Measurements from ENCODE around the gene BIRC2. TPM values are rescaled to one million over a fixed set of nuclear protein-coding genes. Genes with fewer than 3 reads are reported as not detected.

The BIRC2 gene
- polyA plus RNA-seq, 1 of the 3 experiments (the other 2 are of a cell fraction), result 20.1 TPM

DNA sequence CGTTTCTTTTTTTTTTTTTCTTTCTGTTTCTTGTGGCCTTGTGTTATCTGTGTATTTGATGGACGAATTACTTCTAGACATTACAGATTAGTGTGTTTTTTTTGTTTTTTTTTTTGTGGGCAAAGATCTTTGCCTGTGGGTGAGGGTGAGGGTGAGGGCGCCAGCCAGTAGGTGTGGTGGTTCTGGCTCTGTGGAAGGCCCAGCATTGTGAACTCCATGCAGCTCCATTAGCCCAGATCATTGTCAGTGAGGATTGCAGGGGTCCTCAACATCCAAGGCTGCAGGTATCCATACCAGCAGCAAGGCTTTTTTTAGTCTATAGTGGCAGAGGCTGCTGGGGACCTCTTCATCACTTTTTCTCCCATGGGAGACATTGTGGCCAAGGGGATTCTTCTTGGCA lies 13.7 kb downstream of the BIRC2 start:
- no peak for DNase-seq

DNA sequence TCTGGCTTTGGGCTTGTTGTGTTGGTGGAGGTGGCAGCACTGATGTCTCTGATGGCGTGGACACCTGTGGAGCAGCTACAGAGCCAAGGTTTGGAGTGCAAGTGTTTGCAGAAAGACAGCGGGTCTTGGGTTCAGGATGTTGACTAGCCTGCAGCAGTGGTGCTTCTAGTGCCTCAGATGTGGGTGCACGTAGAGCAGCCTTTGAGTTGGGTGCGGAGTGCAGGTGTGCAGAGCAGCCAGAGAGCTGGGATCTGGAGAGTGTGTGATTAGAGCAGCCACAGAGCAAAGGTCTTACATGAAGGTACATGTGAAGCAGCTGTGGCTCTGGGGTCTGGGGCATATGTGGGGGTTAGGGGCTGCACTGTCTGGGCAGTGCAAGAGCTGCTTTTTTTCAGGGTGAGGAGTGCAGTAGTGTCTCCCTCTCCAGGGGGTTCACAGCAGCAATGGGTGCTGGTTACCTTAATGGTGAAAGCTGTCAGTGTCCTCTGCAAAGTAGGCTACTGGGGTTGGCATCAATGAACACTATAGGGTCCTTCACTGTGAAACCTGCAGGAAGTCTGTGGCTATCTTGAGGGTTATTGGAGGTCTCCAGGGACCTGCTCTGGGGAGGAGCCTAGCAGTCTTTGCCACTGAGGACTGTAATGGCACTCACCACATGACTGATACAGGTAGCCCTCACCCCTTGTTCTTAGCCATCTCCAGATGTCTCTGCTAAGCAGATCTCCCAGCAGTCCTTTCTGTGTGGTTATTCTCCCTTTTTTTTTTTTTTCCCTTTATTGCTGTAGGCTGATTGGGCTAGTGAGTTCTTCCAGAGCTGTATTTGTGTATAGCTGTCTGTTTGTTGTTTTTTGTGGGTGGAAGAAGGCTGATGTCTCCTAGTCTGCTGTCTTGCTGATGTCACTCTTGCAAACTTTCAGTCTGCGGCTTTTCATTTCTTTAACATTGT lies 14.3 kb downstream of the BIRC2 start:
- WGBS (ENCODE audit: low lambda C conversion rate), result 98% methylated on average over 5 of the region's 5 CpGs
- H3K9me3 ChIP-seq, result peaks cover 6% of the 10 kb centered on the region; the same call in 1 of the 2 replicates
- H3K9ac ChIP-seq, result no peak overlapping the region
- H3K36me3 ChIP-seq (replicated peaks in 1 of 2; ENCODE audit: control insufficient read depth in 1 of 2, insufficient read depth in 2 of 2, low read length in 1 of 2), result peaks cover 65 to 90% of the 10 kb centered on the region in 2 experiments
- H3K4me1 ChIP-seq (ENCODE audit: control insufficient read depth in 1 of 2, insufficient read depth in 2 of 2, low read depth in 1 of 2, low read length in 1 of 2), result peaks cover 0 to 5% of the 10 kb centered on the region in 2 experiments; a peak in 2 of 4 replicates
- no peak overlapping the region for H3K4me3 ChIP-seq (ENCODE audit: low read depth in 2 of 2, low read length in 1 of 2)
- ChIA-PET CTCF (interaction anchor here (1.0 to 2.1 kb wide), 3 partner anchors 20 to 134 kb away, joined by 3 to 8 read pairs (median 4); no protein-coding TSS in a partner anchor), POLR2A (no interaction called here)
- H3K79me2 ChIP-seq (ENCODE audit: insufficient read depth), result peaks cover 87% of the 10 kb centered on the region
- H3K9me2 ChIP-seq, result no peaks in the 10 kb centered on the region
- peaks cover 16% of the 10 kb centered on the region for H3F3A ChIP-seq (replicated peaks; ENCODE audit: insufficient read depth)
- H3K4me2 ChIP-seq, result no peak overlapping the region
- H4K20me1 ChIP-seq (ENCODE audit: insufficient read depth), result peaks cover 14% of the 10 kb centered on the region
- TF ChIP-seq TEAD4 (IDR thresholded peaks at IDR 0.05; ENCODE audit: borderline replicate concordance, insufficient read depth), result no peak
- TF ChIP-seq MEF2A (IDR thresholded peaks at IDR 0.05; ENCODE audit: borderline replicate concordance, low read depth), result no peak
- TF ChIP-seq RCOR1 (IDR thresholded peaks at IDR 0.05; ENCODE audit: low read length), result no peak
- TF ChIP-seq YY1 (IDR thresholded peaks at IDR 0.05; ENCODE audit: low read depth), result no peak
- no peak for TF ChIP-seq RXRA (IDR thresholded peaks at IDR 0.05; ENCODE audit: borderline replicate concordance, low read depth)
- no peak for TF ChIP-seq NRF1 (IDR thresholded peaks at IDR 0.05; ENCODE audit: low read depth, low read length)
- no peak for TF ChIP-seq RFX5 (IDR thresholded peaks at IDR 0.05; ENCODE audit: low read length)
- TF ChIP-seq, protein P1, sequence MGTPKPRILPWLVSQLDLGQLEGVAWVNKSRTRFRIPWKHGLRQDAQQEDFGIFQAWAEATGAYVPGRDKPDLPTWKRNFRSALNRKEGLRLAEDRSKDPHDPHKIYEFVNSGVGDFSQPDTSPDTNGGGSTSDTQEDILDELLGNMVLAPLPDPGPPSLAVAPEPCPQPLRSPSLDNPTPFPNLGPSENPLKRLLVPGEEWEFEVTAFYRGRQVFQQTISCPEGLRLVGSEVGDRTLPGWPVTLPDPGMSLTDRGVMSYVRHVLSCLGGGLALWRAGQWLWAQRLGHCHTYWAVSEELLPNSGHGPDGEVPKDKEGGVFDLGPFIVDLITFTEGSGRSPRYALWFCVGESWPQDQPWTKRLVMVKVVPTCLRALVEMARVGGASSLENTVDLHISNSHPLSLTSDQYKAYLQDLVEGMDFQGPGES (IDR thresholded peaks at IDR 0.05; ENCODE audit: low read depth, low read length), result no peak
- TF ChIP-seq FOSL2 (IDR thresholded peaks at IDR 0.05; ENCODE audit: borderline replicate concordance, low read depth), result no peak
- TF ChIP-seq, protein P2, sequence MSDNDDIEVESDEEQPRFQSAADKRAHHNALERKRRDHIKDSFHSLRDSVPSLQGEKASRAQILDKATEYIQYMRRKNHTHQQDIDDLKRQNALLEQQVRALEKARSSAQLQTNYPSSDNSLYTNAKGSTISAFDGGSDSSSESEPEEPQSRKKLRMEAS (IDR thresholded peaks at IDR 0.05; ENCODE audit: low read depth), result no peak
- no peak for TF ChIP-seq TCF12 (IDR thresholded peaks at IDR 0.05)
- no peak for TF ChIP-seq FOXM1 (IDR thresholded peaks at IDR 0.05; ENCODE audit: low read depth)
- no peak for TF ChIP-seq JUND (IDR thresholded peaks at IDR 0.05)
- no peak for TF ChIP-seq EZH2phosphoT487 (IDR thresholded peaks at IDR 0.05; ENCODE audit: borderline replicate concordance, low read depth)
- TF ChIP-seq SIN3A (IDR thresholded peaks at IDR 0.05; ENCODE audit: borderline replicate concordance, low read depth, low read length), result no peak
- TF ChIP-seq SMC3 (IDR thresholded peaks at IDR 0.05; ENCODE audit: low read depth, low read length), result no peak
- TF ChIP-seq, protein P3, sequence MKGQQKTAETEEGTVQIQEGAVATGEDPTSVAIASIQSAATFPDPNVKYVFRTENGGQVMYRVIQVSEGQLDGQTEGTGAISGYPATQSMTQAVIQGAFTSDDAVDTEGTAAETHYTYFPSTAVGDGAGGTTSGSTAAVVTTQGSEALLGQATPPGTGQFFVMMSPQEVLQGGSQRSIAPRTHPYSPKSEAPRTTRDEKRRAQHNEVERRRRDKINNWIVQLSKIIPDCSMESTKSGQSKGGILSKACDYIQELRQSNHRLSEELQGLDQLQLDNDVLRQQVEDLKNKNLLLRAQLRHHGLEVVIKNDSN (IDR thresholded peaks at IDR 0.05; ENCODE audit: borderline replicate concordance, low read depth), result no peak
- TF ChIP-seq GATA2 (CRISPR knock-in tag; IDR thresholded peaks at IDR 0.05), result no peak
- no peak for TF ChIP-seq MXI1 (IDR thresholded peaks at IDR 0.05; ENCODE audit: low read depth, low read length)
- no peaks in the 10 kb centered on the region for H3K27me3 ChIP-seq (ENCODE audit: insufficient read depth)
- H3K27ac ChIP-seq (ENCODE audit: low read depth in 2 of 2, low read length in 1 of 2), result no peak overlapping the region
- DNase-seq, result no peak
- H2AFZ ChIP-seq (ENCODE audit: low read depth), result no peak overlapping the region

More for the DNA sequence above, 13.7 kb downstream of the BIRC2 start:
- CTCF ChIA-PET, result interaction anchor here (2.1 kb wide), 1 partner anchor 19 kb away, joined by 8 read pairs; no protein-coding TSS in a partner anchor
- H3K9me3 ChIP-seq, result peaks cover 6% of the 10 kb centered on the region; the same call in 1 of the 2 replicates
- no peak overlapping the region for H3K9ac ChIP-seq
- POLR2A ChIA-PET, result no interaction called here
- H3K9me2 ChIP-seq, result no peaks in the 10 kb centered on the region
- H3K4me1 ChIP-seq (ENCODE audit: control insufficient read depth in 1 of 2, insufficient read depth in 2 of 2, low read depth in 1 of 2, low read length in 1 of 2), result peaks cover 0 to 5% of the 10 kb centered on the region in 2 experiments; a peak in 2 of 4 replicates
- no peak overlapping the region for H3K4me2 ChIP-seq
- peaks cover 12% of the 10 kb centered on the region for H3F3A ChIP-seq (replicated peaks; ENCODE audit: insufficient read depth)
- H3K4me3 ChIP-seq (ENCODE audit: low read depth in 2 of 2, low read length in 1 of 2), result no peak overlapping the region
- 91% methylated on average over 3 of the region's 3 CpGs for WGBS (ENCODE audit: low lambda C conversion rate)
- H2AFZ ChIP-seq (ENCODE audit: low read depth), result no peak overlapping the region
- no peak for TF ChIP-seq MXI1 (IDR thresholded peaks at IDR 0.05; ENCODE audit: low read depth, low read length)
- TF ChIP-seq, protein P2 (IDR thresholded peaks at IDR 0.05; ENCODE audit: low read depth), result no peak
- TF ChIP-seq FOXM1 (IDR thresholded peaks at IDR 0.05; ENCODE audit: low read depth), result no peak
- H3K27ac ChIP-seq (ENCODE audit: low read depth in 2 of 2, low read length in 1 of 2), result no peak overlapping the region
- peaks cover 14% of the 10 kb centered on the region for H4K20me1 ChIP-seq (ENCODE audit: insufficient read depth)
- H3K27me3 ChIP-seq (ENCODE audit: insufficient read depth), result no peaks in the 10 kb centered on the region
- H3K79me2 ChIP-seq (ENCODE audit: insufficient read depth), result peaks cover 87% of the 10 kb centered on the region
- peaks cover 61 to 86% of the 10 kb centered on the region in 2 experiments for H3K36me3 ChIP-seq (replicated peaks in 1 of 2; ENCODE audit: control insufficient read depth in 1 of 2, insufficient read depth in 2 of 2, low read length in 1 of 2)
